SH-SY5Y (cell line): ENCODE measurements around the gene IFNL4.

Experiments
- GATA2 ChIP-seq: IDR thresholded peaks from 2 replicates; pipeline ENCODE4 v1.6.1; 2011; ENCODE audit warnings: mild to moderate bottlenecking, low read depth, low read length
- GATA3 ChIP-seq: IDR thresholded peaks from 2 replicates; pipeline ENCODE4 v1.6.1; 2011; ENCODE audit warnings: low read depth, mild to moderate bottlenecking, low read length, moderate library complexity

DNA sequence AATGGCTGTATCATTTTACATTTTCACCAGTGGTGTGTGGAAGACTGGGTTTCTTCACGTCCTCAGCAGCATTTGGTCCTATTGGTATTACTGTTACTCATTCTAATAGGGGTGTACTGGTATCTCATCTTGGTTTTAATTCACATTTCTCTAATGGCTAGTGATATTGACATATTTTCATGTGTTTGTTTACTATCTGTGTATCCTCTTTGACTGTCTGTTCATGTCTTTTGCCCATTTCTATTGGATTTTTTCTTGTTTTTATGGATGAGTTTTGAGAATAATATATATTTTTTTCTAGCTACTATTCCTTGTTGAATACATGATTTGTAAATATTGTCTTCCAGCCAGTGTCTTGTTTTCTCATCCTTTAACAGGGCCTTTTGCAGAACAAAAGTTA is 33.4 kb upstream of the IFNL4 start:
- TF ChIP-seq GATA2 (no peak), GATA3 (no peak)
